Panc1 (cell line): Measurements from ENCODE around the gene LEMD2. TPM values are rescaled to one million over a fixed set of nuclear protein-coding genes. Genes with fewer than 3 reads are reported as not detected.

Experiments
- ATAC-seq: fragments of 200-7000 bp; cut with Tn5 transposase; 2 replicates; pipeline ENCODE4 v1.9.1; 2020; ENCODE audit warnings: mild to moderate bottlenecking, moderate library complexity
- BruUV-seq: library from RNA; stranded (reverse); fragments of 400-500 nt; replicated peaks from 2 replicates; lab custom pipeline; 2021; lab: Mats Ljungman, UMichigan
- CTCF ChIA-PET: fragments of 300-600 bp; sonication (Branson Sonifier 250); formaldehyde crosslinking; loops from one replicate; lab custom pipeline; 2022; ENCODE audit warnings: antibody characterized with exemption; lab: Charles Lee
- POLR2A ChIA-PET: fragments of 300-600 bp; sonication (Branson Sonifier 250); formaldehyde crosslinking; loops from one replicate; lab custom pipeline; 2022; ENCODE audit warnings: antibody characterized with exemption; lab: Charles Lee
- DNase-seq: peaks from one replicate; pipeline ENCODE4 v3.0.0-alpha.2; 2010; ENCODE audit warnings: low read depth, low spot score
- H3K27ac ChIP-seq: 2 replicates; pipeline ENCODE4 v1.5.1; 2011; ENCODE audit warnings: mild to moderate bottlenecking, low read length, inconsistent platforms
- H3K27me3 ChIP-seq: fragments of 200-500 bp; sonication (Bioruptor generic); 2 replicates; pipeline ENCODE4 v1.6.0; 2014; ENCODE audit warnings: low read length, inconsistent platforms; ENCODE audit not compliant: control insufficient read depth, insufficient read depth
- H3K36me3 ChIP-seq: fragments of 200-500 bp; sonication (Bioruptor generic); 2 replicates; pipeline ENCODE4 v1.5.1; 2014; ENCODE audit warnings: inconsistent platforms, mild to moderate bottlenecking, low read length, moderate library complexity; ENCODE audit not compliant: control insufficient read depth, insufficient read depth
- H3K4me1 ChIP-seq: 2 replicates; pipeline ENCODE4 v1.5.1; 2011; ENCODE audit warnings: inconsistent platforms, mild to moderate bottlenecking, low read length, moderate library complexity; ENCODE audit not compliant: control insufficient read depth, insufficient read depth
- H3K4me3 ChIP-seq, 2 experiments: 2 replicates each; pipeline ENCODE4 v1.5.1; 2011 to 2012; ENCODE audit warnings: low read depth in 2 of 2, low read length in 2 of 2, mild to moderate bottlenecking in 2 of 2, inconsistent platforms in 1 of 2, moderate library complexity in 1 of 2
- H3K9me3 ChIP-seq: fragments of 200-500 bp; sonication (Bioruptor generic); 2 replicates; pipeline ENCODE4 v1.5.1; 2014; ENCODE audit warnings: low read depth, mild to moderate bottlenecking, inconsistent platforms, low read length, moderate library complexity; ENCODE audit not compliant: control insufficient read depth, insufficient read depth
- POLR2AphosphoS5 ChIP-seq: IDR thresholded peaks from 2 replicates; pipeline ENCODE4 v1.6.1; 2012; ENCODE audit warnings: mild to moderate bottlenecking, low read depth, low read length, moderate library complexity
- SIN3A ChIP-seq: IDR thresholded peaks from 2 replicates; pipeline ENCODE4 v1.6.1; 2012; ENCODE audit warnings: low read depth, mild to moderate bottlenecking, low read length, moderate library complexity, borderline replicate concordance; ENCODE audit not compliant: insufficient read depth
- TCF7L2 ChIP-seq: IDR thresholded peaks from 2 replicates; pipeline ENCODE4 v1.6.1; 2011; ENCODE audit warnings: mild to moderate bottlenecking, low read depth, low read length, inconsistent platforms
- in situ Hi-C: cut with HindIII; loops from 2 replicates; pipeline ENCODE4 v1.10.0; 2016; ENCODE audit warnings: low sequenced_read_pairs, low pct_unique_long_range_greater_than_20kb
- intact Hi-C: fragments of 100-400 bp; cut with micrococcal nuclease; formaldehyde crosslinking; loops from one replicate; pipeline ENCODE4 v1.10.0; 2022; ENCODE audit not compliant: unreplicated experiment
- total RNA-seq: library from RNA; stranded (reverse); gene quantifications from one replicate; pipeline ENCODE4 v1.2.1, GENCODE V29; 2021; ENCODE audit not compliant: unreplicated experiment
- TF ChIP-seq, protein P1 (sequence below), 2 experiments: IDR thresholded peaks; 2 replicates each; pipeline ENCODE4 v1.6.1; 2011 to 2012; ENCODE audit warnings: low read depth in 2 of 2, control low read depth in 1 of 2, low read length in 1 of 2, mild to moderate bottlenecking in 1 of 2, moderate library complexity in 1 of 2; ENCODE audit not compliant: insufficient read depth in 1 of 2
- TF ChIP-seq, protein P2 (sequence below): fragments of 450-650 bp; IDR thresholded peaks from 2 replicates; pipeline ENCODE4 v1.5.1; 2017; ENCODE audit warnings: mild to moderate bottlenecking

Gene LEMD2
- total RNA-seq, 1 experiment from 2014 or later = 89.8 TPM

- Histone ChIP-seq H3K9me3 (no peaks in the 10 kb centered on the region), H3K27ac (no peak overlapping the region), H3K36me3 (no peaks in the 10 kb centered on the region), H3K27me3 (no peaks in the 10 kb centered on the region), H3K4me1 (peaks cover 9% of the 10 kb centered on the region), H3K4me3 (no peak overlapping the region)
- in situ Hi-C loops = no loop called here
- DNase-seq = no peak
- intact Hi-C loops = loop anchor here (10.0 kb wide), 1 partner anchor 412 kb away; no protein-coding TSS in a partner anchor
- ATAC-seq = no peak
- TF ChIP-seq SIN3A (no peak), TCF7L2 (no peak), POLR2AphosphoS5 (no peak)
- TF ChIP-seq, protein P1, sequence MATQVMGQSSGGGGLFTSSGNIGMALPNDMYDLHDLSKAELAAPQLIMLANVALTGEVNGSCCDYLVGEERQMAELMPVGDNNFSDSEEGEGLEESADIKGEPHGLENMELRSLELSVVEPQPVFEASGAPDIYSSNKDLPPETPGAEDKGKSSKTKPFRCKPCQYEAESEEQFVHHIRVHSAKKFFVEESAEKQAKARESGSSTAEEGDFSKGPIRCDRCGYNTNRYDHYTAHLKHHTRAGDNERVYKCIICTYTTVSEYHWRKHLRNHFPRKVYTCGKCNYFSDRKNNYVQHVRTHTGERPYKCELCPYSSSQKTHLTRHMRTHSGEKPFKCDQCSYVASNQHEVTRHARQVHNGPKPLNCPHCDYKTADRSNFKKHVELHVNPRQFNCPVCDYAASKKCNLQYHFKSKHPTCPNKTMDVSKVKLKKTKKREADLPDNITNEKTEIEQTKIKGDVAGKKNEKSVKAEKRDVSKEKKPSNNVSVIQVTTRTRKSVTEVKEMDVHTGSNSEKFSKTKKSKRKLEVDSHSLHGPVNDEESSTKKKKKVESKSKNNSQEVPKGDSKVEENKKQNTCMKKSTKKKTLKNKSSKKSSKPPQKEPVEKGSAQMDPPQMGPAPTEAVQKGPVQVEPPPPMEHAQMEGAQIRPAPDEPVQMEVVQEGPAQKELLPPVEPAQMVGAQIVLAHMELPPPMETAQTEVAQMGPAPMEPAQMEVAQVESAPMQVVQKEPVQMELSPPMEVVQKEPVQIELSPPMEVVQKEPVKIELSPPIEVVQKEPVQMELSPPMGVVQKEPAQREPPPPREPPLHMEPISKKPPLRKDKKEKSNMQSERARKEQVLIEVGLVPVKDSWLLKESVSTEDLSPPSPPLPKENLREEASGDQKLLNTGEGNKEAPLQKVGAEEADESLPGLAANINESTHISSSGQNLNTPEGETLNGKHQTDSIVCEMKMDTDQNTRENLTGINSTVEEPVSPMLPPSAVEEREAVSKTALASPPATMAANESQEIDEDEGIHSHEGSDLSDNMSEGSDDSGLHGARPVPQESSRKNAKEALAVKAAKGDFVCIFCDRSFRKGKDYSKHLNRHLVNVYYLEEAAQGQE (IDR thresholded peaks at IDR 0.05; ENCODE audit: insufficient read depth in 1 of 2, low read depth in 2 of 2, low read length in 1 of 2) = no peak
- TF ChIP-seq, protein P2, sequence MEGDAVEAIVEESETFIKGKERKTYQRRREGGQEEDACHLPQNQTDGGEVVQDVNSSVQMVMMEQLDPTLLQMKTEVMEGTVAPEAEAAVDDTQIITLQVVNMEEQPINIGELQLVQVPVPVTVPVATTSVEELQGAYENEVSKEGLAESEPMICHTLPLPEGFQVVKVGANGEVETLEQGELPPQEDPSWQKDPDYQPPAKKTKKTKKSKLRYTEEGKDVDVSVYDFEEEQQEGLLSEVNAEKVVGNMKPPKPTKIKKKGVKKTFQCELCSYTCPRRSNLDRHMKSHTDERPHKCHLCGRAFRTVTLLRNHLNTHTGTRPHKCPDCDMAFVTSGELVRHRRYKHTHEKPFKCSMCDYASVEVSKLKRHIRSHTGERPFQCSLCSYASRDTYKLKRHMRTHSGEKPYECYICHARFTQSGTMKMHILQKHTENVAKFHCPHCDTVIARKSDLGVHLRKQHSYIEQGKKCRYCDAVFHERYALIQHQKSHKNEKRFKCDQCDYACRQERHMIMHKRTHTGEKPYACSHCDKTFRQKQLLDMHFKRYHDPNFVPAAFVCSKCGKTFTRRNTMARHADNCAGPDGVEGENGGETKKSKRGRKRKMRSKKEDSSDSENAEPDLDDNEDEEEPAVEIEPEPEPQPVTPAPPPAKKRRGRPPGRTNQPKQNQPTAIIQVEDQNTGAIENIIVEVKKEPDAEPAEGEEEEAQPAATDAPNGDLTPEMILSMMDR = no peak
- no TSS peak for BruUV-seq
- ChIA-PET POLR2A (no interaction called here), CTCF (interaction anchor here (0.6 to 3.9 kb wide), 3 partner anchors 19 to 40 kb away, joined by 3 to 24 read pairs (median 12); partner anchors contain the start of gene UQCC2)
These were observed 46.1 kb downstream of the LEMD2 start for GRCh38 chr6:33742837-33743236.

GRCh38 chr6:33742092-33742491 lies 46.8 kb downstream of the LEMD2 start:
- ATAC-seq (no peak), DNase-seq (no peak)
- no peak overlapping the region for H3K27ac ChIP-seq
- no peak overlapping the region for H3K4me3 ChIP-seq
- no peaks in the 10 kb centered on the region for H3K27me3 ChIP-seq
- peaks cover 9% of the 10 kb centered on the region for H3K4me1 ChIP-seq
- ChIA-PET POLR2A (no interaction called here), CTCF (no interaction called here)
- intact Hi-C loops (loop anchor here (10.0 kb wide), 1 partner anchor 413 kb away; no protein-coding TSS in a partner anchor), in situ Hi-C loops (no loop called here)
- H3K36me3 ChIP-seq = no peaks in the 10 kb centered on the region
- no TSS peak for BruUV-seq
- no peaks in the 10 kb centered on the region for H3K9me3 ChIP-seq
- TF ChIP-seq, protein P2 = no peak
- no peak for TF ChIP-seq TCF7L2
- no peak for TF ChIP-seq SIN3A
- no peak for TF ChIP-seq POLR2AphosphoS5
- TF ChIP-seq, protein P1 (IDR thresholded peaks at IDR 0.05; ENCODE audit: insufficient read depth in 1 of 2, low read depth in 2 of 2, low read length in 1 of 2) = no peak
